Activated CD8-positive, alpha-beta memory T cell treated with anti-CD3 and anti-CD28 coated beads, Interleukin-2, amount 50 U/mL, for 24 hours (primary cell): ENCODE results near the gene HSPB9.
"Not testable (repeated sequence)": the region's sequence is repeated elsewhere in the genome, so short reads cannot be mapped to it uniquely, and the experiment has no call there.

Experiments
- DNase-seq: peaks from one replicate; pipeline ENCODE4 v3.0.0-alpha.2; 2020; ENCODE audit errors: extremely low read depth

HSPB9 gene

DNA sequence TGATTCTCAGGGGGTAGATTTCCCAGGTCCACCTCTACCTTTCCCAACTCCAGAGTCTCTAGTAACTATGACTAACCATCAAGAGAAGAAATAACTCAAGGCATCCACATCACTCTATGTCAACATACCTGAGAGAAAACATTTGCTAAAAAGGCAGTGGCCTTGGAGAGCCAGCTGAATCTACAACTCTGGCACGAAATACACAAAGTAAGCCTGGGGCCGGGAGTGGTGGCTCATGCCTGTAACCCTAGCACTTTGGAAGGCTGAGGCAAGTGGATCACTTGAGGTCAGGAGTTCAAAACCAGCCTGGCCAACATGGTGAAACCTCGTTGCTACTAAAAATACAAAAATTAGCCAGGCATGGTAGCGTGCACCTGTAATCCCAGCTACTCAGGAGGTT, 20.5 kb downstream of the HSPB9 start:
- DNase-seq, result not testable (repeated sequence)

DNA sequence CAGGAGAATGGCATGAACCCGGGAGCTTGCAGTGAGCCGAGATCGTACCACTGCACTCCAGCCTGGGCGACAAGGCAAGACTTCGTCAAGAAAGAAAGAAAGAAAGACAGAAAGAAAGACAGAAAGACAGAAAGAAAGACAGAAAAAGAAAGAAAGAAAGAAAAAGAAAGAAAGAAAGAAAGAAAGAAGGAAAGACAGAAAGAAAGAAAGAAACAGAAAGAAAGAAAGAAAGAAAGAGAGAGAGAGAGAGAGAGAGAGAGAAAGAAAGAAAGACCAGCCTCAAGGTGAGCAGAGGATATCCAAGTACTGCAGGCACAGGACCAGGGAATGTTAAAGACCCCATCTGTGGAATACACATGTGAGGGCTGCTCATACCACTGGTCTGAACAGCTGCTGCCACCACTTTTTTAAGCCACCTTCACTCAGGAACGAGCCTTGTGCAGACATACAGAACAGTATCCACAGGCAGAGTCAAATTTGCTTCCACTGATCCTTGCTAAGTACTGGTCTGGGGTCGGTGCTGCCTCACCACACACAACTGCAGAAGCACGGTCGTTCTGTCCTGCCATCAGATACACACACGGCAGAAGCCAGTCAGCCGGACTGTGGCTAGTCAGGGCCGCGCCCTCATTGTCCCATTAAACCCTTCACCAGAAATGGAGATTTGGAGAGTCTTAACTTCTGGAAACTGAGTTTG, 24.5 kb downstream of the HSPB9 start:
- DNase-seq, result no peak

DNA sequence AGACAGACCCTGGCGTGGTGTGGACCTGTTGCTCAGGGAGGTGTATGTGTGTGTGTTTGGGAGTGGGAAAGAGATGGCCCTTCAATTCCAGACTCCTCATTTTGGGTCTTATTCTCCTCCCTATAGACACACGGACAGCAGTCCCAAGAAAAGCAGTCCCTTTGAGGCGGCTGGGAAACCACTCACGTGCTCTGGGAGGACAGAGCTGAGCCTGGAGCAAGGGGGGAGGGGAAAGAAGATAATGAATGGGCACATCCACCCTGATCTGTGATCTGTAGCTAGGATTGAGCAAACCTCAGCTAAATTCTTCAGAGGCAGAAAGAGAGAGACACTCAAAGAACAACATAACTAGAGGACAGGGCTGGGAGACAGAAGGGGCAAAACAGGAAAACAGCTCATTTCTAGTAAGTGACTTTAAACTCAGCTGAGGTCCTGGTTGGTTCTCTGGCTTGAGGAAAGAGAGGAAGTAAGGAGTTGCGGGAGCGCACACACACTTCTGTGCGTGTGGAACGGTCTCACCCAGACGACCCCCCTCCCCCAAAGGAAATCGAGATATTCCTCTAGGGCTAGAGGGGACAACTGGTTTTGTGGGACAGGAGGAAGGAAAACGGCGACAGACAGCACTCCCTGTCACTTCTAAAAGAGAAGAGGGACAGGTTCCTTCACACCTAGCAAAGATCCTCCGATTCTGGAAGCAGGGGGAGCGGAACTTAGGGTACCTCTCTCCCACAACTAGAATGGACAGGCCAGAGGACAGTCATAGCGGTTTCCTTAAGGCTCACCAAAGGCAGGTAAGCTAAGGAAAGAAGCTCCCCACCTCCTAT, 31.5 kb downstream of the HSPB9 start:
- no peak for DNase-seq

DNA sequence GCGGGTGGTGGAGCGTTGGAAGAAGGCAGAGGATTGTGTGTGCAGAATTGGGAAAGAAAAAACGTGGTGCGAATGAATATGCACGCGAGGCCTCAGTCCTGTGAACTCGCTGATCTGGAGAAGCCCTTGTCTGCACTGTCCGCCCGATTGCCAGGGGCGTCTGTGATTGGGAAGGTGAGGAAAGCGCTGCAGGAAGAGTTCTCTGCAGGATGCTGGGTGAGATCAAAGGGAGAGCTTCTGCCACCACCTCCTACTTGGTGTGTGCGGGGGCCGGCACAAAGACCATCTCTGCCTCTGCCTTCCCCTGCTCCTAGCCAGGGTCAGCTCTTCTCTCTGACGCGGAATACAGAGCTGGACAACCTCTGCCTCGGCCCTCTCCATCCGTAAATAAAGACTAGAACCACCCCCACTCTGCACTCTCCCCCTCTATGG, 33.0 kb downstream of the HSPB9 start:
- no peak for DNase-seq

DNA sequence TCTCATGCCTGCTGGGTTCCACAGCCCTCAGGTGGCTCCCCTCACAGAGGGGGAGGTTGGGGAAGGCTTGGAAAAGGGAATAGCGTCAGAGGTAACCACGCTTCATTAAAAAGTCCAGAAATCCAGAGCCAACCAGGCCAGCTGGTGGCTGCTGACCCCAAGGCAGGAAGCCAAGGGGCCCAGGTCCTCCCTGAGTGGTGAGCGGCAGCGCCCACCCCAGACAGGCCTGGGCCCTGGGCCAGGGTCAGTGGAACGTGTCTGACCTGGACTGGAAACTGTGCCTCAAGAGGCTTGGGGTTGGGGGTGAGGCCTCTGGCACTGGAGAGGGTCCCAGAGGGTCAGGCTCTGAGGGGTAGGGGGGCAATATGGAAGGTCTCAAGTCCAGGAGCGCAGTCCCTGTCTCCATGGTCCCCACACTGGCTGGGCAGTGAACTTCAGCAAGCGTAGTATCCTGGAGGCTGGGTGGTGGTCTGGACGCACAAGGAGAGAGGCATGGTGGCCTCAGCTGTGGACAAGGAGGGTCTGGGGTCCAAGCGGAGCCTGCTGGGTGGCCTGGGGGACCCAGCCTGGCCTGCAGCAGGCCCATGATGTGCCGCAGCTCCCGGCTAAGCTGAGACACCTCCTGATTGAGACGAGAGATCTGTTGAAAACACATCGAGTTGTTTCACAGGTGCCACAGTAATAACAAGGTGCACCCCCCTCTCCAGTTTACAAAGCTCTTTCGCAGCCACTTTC, 37.4 kb downstream of the HSPB9 start:
- DNase-seq, result no peak

DNA sequence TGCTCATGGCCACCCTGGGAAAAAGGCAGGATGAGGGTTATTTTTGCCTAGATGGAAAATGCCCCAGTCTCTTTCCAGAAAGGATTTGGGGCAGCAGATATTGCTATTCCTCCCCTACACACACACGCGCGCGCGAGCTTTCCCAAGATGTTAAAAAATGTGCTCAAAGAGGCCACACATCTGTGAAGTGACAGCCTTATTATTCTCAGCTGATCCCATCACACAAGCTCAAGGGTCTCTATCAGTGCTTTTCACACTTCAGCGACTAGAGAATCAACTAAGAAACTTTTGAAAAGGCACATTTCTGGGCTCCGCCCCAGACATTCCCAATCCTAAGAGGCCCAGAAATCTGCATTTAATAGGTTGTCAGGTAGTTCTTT, 37.9 kb downstream of the HSPB9 start:
- DNase-seq, result no peak

DNA sequence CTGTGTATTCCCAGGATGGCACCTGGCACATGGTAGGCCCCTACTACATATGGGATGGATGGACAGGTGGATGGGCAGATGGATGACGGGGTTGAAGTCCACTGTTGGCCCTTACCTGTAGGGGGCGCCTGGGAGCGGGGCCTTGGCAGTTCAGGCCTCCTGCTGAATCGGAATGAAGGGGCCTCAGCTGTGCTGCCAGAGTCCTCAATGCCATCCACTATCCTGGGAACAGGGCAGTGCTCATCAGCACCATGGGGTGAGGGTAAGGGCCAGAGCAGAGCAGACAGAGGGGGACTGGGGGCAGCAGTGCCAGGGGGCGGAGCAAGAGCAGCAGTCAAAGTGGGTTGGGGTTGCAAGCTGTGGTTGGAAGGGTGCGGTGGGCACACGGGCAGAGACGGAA, 40.5 kb downstream of the HSPB9 start:
- no peak for DNase-seq

DNA sequence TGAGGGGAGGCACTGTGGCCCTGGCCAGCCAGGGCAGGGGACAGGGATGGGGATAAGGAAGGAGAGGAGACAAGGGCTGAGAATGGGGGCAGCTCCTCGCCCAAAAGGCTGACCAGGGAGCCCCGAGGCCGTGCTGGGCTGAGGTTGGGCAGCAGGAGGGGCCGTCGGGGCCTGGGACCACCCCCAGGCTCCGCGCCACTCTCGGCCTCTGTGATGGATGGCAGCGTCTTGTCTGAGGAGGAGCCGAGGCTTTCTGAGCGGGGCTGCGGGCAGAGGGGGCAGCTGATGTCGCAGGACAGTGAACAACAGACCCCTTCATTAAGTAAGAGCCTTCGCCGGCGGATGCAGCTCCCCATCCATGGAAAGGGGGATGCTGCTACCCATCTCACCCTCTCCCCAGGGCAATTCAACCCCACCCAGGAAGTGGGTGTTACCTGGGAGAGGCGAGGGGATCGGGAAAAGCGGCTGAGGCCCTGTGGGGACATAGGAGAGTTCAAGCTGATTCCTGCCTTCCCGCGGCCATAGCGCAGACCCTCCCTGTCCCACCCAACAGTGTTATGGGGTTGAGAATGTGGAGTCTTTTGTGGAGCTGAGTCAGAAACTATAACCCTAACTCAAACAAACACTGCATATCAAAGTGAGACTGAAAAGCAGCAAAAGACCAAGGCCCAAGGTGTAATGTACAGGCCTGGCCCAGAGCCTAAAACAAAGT, 41.2 kb downstream of the HSPB9 start:
- DNase-seq, result no peak

DNA sequence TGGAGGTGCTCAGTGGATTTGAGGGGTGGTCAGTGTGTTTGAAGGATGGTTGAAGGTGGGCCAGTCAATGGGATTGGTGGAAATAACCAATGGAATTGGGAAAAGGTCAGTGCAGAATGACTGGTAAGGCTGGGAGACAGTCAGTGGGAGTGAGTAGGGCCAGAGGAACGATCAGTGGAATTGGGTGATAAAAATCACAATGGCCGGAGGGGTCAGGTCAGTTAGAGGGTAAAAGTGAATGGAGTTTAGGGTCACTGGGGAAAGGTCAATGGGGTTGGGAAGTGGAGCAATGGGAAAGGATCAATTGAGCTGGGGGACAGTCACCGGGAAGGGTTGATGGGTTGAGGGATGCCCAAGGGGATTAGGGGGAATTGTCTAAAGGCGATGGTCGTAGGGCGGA, 43.1 kb downstream of the HSPB9 start:
- DNase-seq, result no peak

DNA sequence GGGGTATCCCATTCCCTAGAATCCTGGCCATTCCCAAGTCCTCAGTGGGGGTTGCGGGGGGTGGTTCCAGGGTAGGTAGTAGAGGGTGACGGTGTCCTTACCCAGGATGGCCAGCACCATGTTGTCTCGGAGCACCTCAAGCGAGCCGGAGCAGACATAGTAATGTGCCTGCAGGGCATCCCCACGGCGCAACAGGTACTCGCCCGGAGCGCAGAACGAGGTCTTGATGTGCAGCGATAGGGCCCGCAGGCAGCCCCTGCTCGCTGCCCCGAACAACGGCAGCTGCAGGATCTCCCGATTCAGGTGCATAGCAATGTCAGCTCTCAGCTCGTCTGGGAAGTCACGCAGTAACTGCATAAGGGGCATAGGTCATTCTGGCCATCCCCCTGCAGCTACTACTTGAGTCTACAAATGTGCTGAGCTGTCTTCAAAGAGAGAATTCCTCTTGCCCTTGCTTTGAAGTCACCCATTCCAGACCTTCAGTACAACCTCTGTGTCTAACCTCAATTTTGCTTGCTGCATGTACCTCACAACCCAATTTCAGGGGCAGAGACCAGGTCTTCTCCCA, 43.7 kb downstream of the HSPB9 start:
- no peak for DNase-seq

DNA sequence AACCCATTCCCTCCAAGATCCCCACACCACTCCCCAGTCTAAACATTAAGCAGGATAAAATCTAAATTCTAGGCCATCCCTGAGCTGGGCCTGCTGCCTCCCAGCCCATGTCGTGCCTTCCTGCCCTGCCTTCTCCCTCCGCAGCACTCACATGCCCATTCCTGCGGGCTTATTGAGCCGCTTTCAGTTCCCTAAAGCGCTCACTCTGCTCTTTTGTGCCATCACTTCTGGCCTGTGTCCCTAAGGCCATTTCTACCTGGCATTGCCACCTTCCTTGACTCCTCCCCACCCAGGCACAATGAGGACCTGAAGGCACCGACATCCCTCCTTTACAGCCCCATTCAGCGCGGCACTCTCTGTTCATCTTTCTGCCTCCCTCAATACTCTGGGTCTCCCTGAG, 45.2 kb downstream of the HSPB9 start:
- DNase-seq, result no peak

DNA sequence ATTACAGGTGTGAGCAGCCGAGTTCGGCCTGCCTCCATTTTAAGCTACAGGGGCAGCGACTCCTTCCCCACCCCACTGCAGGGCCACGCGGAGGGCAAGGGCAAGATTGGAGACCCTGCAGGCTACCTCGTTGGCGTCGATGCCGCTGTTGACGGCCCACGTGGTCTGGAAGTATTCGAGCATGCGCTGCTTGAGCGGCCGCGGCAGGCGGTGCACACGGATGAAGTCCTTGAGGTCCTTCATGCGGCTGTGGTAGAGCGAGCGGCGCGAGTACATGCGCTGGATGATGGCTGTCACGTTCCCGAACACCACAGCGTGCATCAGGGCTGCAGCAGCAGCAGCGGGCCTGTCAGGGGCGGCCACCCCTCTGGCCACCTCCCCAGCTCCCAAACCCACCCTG, 46.7 kb downstream of the HSPB9 start:
- DNase-seq, result no peak

DNA sequence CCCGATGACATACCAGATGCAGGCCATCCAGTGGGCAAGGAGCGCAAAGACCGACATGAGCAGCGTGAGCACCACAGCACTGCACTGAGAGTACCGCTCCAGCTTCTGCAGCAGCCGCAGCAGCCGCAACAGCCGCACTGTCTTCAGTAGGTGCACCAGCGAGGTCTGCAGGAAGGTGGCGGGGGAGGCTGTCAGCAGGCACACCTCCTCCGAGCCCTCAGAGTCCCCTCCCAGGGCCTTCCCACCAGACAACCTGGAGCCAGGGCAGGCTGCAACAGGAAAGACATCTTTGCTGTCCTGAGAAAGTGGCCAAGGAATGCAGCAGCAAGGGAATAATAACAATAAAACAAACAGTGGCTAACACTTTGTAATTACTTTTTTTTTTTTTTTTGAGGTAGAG, 49.2 kb downstream of the HSPB9 start:
- no peak for DNase-seq
